ENCODE data around the gene NEMF. TPM values are rescaled to one million over a fixed set of nuclear protein-coding genes. Genes with fewer than 3 reads are reported as not detected.
"Not testable (repeated sequence)": the region's sequence is repeated elsewhere in the genome, so short reads cannot be mapped to it uniquely, and the experiment has no call there.

NEMF gene
- total RNA-seq, 1 donor from 2014 or later, result 110 TPM

- no peak overlapping the region for H3K4me3 Mint-ChIP-seq
- no peaks in the 10 kb centered on the region for H3K9me3 Mint-ChIP-seq
- peaks cover 40% of the 10 kb centered on the region for H3K4me1 Mint-ChIP-seq
- intact Hi-C loops (cut with micrococcal nuclease), result loop anchor here (5.0 kb wide), 1 partner anchor 67 kb away; no protein-coding TSS in a partner anchor
- H3K27ac Mint-ChIP-seq, result no peak overlapping the region
- ChIA-PET CTCF (no interaction called here), POLR2A (interaction anchor here (0.6 to 1.4 kb wide), 5 partner anchors 9 to 463 kb away, joined by 3 to 8 read pairs (median 6); partner anchors contain the start of genes DMAC2L, L2HGDH and VCPKMT)
- ATAC-seq (ENCODE audit: low read depth) (no peak), DNase-seq (no peak)
- TF ChIP-seq, protein P1, sequence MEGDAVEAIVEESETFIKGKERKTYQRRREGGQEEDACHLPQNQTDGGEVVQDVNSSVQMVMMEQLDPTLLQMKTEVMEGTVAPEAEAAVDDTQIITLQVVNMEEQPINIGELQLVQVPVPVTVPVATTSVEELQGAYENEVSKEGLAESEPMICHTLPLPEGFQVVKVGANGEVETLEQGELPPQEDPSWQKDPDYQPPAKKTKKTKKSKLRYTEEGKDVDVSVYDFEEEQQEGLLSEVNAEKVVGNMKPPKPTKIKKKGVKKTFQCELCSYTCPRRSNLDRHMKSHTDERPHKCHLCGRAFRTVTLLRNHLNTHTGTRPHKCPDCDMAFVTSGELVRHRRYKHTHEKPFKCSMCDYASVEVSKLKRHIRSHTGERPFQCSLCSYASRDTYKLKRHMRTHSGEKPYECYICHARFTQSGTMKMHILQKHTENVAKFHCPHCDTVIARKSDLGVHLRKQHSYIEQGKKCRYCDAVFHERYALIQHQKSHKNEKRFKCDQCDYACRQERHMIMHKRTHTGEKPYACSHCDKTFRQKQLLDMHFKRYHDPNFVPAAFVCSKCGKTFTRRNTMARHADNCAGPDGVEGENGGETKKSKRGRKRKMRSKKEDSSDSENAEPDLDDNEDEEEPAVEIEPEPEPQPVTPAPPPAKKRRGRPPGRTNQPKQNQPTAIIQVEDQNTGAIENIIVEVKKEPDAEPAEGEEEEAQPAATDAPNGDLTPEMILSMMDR (IDR thresholded peaks at IDR 0.05), result no peak
- peaks cover 57% of the 10 kb centered on the region for H3K36me3 Mint-ChIP-seq (ENCODE audit: low read depth)
- no peaks in the 10 kb centered on the region for H3K27me3 Mint-ChIP-seq
These were observed 3.3 kb downstream of the NEMF start for GRCh38 chr14:49849213-49849847.

DNA sequence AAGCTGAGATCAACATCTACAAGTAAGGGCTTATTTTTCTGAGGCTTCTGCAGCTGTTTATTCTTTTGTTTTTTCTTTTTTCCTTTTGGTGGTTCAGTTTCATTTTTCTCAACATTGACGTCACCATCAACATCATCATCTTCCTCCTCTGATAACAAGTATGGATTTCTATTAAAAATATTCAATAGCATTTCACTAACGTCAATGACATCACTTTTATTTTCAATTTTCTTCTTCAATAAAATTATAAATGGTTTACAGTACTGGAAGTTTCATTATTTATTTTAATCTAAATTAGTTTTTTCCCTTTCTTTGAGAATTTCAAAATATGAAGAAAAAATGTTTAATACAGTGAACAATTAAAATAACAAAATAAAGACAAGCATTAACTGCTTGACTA lies 23.9 kb downstream of the NEMF start:
- intact Hi-C loops (cut with micrococcal nuclease), result no loop called here
- no peak for DNase-seq
- no peaks in the 10 kb centered on the region for H3K9me3 Mint-ChIP-seq
- H3K27me3 Mint-ChIP-seq, result no peaks in the 10 kb centered on the region
- TF ChIP-seq, protein P1 (IDR thresholded peaks at IDR 0.05), result no peak
- H3K27ac Mint-ChIP-seq, result no peak overlapping the region
- ChIA-PET POLR2A (interaction anchor here (1.0 kb wide), 1 partner anchor 24 kb away, joined by 3 read pairs; the partner anchor contains the start of gene NEMF), CTCF (interaction anchor here (0.9 to 5.2 kb wide), 4 partner anchors 13 to 367 kb away, joined by 3 to 24 read pairs (median 8); partner anchors contain the start of gene DNAAF2)
- no peak for ATAC-seq (ENCODE audit: low read depth)
- peaks cover 79% of the 10 kb centered on the region for H3K36me3 Mint-ChIP-seq (ENCODE audit: low read depth)
- H3K4me3 Mint-ChIP-seq, result no peak overlapping the region
- H3K4me1 Mint-ChIP-seq, result peaks cover 6% of the 10 kb centered on the region

DNA sequence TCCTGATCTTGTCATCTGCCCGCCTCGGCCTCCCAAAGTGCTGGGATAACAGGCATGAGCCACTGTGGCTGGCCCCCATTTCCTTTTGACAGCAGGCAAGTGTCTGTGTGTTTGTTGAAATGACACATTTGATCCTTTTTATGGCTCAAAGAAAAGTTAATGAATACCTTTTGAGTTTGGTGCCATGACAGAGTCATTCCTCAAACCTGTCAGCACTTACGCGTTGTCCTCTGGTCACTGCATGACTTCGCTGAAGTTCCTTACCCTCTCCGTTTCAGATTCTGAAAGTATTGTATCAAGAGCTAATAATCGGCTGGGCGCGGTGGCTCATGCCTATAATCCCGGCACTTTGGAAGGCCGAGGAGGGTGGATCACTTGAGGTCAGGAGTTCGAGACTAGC lies 32.4 kb downstream of the NEMF start:
- peaks cover 65% of the 10 kb centered on the region for H3K36me3 Mint-ChIP-seq (ENCODE audit: low read depth)
- POLR2A ChIA-PET, result no interaction called here
- no peaks in the 10 kb centered on the region for H3K27me3 Mint-ChIP-seq
- TF ChIP-seq, protein P1 (IDR thresholded peaks at IDR 0.05), result no peak
- CTCF ChIA-PET, result no interaction called here
- H3K27ac Mint-ChIP-seq, result no peak overlapping the region
- peaks cover 7% of the 10 kb centered on the region for H3K9me3 Mint-ChIP-seq
- DNase-seq, result no peak
- no peak for ATAC-seq (ENCODE audit: low read depth)
- no peaks in the 10 kb centered on the region for H3K4me1 Mint-ChIP-seq
- H3K4me3 Mint-ChIP-seq, result no peak overlapping the region
- intact Hi-C loops (cut with micrococcal nuclease), result no loop called here

- peaks cover 78% of the 10 kb centered on the region for H3K36me3 Mint-ChIP-seq (ENCODE audit: low read depth)
- ChIA-PET CTCF (no interaction called here), POLR2A (no interaction called here)
- no peak overlapping the region for H3K4me3 Mint-ChIP-seq
- no peaks in the 10 kb centered on the region for H3K27me3 Mint-ChIP-seq
- ATAC-seq (ENCODE audit: low read depth), result no peak
- TF ChIP-seq, protein P1 (IDR thresholded peaks at IDR 0.05), result no peak
- H3K27ac Mint-ChIP-seq, result no peak overlapping the region
- no peaks in the 10 kb centered on the region for H3K4me1 Mint-ChIP-seq
- no peak for DNase-seq
- intact Hi-C loops (cut with micrococcal nuclease), result no loop called here
- peaks cover 13% of the 10 kb centered on the region for H3K9me3 Mint-ChIP-seq
These were observed 35.7 kb downstream of the NEMF start for GRCh38 chr14:49816844-49817243.

- ATAC-seq (ENCODE audit: low read depth); DNase-seq; H3K27ac Mint-ChIP-seq; intact Hi-C loops (cut with micrococcal nuclease); H3K27me3 Mint-ChIP-seq; H3K4me1 Mint-ChIP-seq; H3K4me3 Mint-ChIP-seq: not testable (repeated sequence)
- H3K36me3 Mint-ChIP-seq (ENCODE audit: low read depth), result peaks cover 85% of the 10 kb centered on the region
- H3K9me3 Mint-ChIP-seq, result peaks cover 13% of the 10 kb centered on the region
- POLR2A ChIA-PET, result interaction anchor here (0.9 kb wide), 1 partner anchor 37 kb away, joined by 3 read pairs; the partner anchor contains the start of gene NEMF
- CTCF ChIA-PET, result interaction anchor here (1.0 kb wide), 1 partner anchor 13 kb away, joined by 3 read pairs; no protein-coding TSS in a partner anchor
These were observed 36.5 kb downstream of the NEMF start for GRCh38 chr14:49816118-49816517.

Measured in activated B cell treated with CpG ODN at 0.5 μM for 24 hours (primary cell).